ENCODE data around the gene KAT2B. TPM values are rescaled to one million over a fixed set of nuclear protein-coding genes. Genes with fewer than 3 reads are reported as not detected.
"Not testable (repeated sequence)": the region's sequence is repeated elsewhere in the genome, so short reads cannot be mapped to it uniquely, and the experiment has no call there.

KAT2B gene
- total and polyA plus RNA-seq, 11 donors, result 19.4 to 82.8 (median 66.0) TPM

GRCh38 chr3:20027136-20027535 lies 13.1 kb upstream of the KAT2B start:
- 70 to 93% (median 85%) methylated on average over 4 of the region's 4 CpGs for WGBS, 4 donors
- no peak overlapping the region for H3K27ac ChIP-seq
- intact Hi-C loops (cut with DNase I), result no loop called here
- H3K4me1 ChIP-seq, result peaks cover 4 to 30% (median 17%) of the 10 kb centered on the region in 12 donors
- H3K4me3 ChIP-seq, result no peak overlapping the region
- ATAC-seq (no peak), DNase-seq (no peak)
- TF ChIP-seq POLR2A (IDR thresholded peaks at IDR 0.05) (no peak), CTCF (IDR thresholded peaks at IDR 0.05) (no peak)
- no peaks in the 10 kb centered on the region for H3K9me3 ChIP-seq
- no peaks in the 10 kb centered on the region for H3K36me3 ChIP-seq
- no peaks in the 10 kb centered on the region for H3K27me3 ChIP-seq

DNA sequence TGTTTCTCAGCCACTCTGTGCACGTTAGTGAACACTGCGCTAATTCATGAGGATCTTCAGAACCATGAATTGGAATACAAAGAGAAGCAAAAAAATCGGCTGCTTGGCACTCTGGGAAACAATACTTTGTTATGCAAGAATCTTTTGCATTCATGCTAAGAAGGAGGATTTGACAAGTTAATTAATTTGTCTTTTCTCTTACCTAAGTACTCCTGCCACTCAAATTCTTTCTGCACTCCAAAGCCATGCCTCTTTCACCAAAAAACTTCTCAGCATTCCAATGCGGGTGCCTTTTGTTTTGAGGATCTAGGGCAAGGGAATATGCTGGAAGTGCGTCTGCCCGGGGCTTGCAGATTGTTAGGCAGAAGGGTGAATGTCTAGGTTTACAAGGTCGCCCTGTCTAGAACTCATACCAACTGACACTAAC lies 11.3 kb upstream of the KAT2B start:
- intact Hi-C loops (cut with DNase I), result no loop called here
- TF ChIP-seq POLR2A (IDR thresholded peaks at IDR 0.05), result no peak
- TF ChIP-seq CTCF (IDR thresholded peaks at IDR 0.05), result no peak
- Histone ChIP-seq H3K4me1 (peaks cover 0 to 17% (median 6%) of the 10 kb centered on the region in 12 donors), H3K4me3 (no peak overlapping the region), H3K36me3 (no peaks in the 10 kb centered on the region), H3K27me3 (no peaks in the 10 kb centered on the region), H3K27ac (no peak overlapping the region), H3K9me3 (no peaks in the 10 kb centered on the region)
- ATAC-seq, result no peak
- DNase-seq, result no peak
- WGBS, 4 donors, result 90 to 93% (median 92%) methylated on average over 7 of the region's 7 CpGs

DNA sequence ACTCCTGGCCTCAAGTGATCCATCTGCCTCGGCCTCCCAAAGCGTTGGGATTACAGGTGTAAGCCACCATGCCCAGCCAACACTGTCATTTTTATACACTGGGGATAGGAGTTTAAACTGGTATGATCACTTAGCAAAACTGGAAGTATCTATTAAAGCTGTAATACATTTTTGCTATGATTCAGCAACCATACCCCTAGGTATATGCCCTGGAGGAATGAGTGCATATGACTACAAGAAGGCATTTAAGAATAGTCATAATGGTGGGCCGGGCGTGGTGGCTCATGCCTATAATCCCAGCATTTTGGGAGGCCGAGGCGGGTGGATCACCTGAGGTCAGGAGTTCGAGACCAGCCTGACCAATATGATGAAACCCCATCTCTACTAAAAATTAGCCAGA lies 8.3 kb upstream of the KAT2B start:
- DNase-seq, H3K36me3 ChIP-seq, ATAC-seq, H3K9me3 ChIP-seq, H3K27me3 ChIP-seq, H3K4me3 ChIP-seq, H3K27ac ChIP-seq, H3K4me1 ChIP-seq: not testable (repeated sequence)
- 95 to 98% (median 96%) methylated on average over 7 of the region's 7 CpGs for WGBS, 4 donors
- intact Hi-C loops (cut with DNase I), result loop anchor here in 1 of 10 donors (10.0 kb wide), 1 partner anchor 147 kb away; no protein-coding TSS in a partner anchor

DNA sequence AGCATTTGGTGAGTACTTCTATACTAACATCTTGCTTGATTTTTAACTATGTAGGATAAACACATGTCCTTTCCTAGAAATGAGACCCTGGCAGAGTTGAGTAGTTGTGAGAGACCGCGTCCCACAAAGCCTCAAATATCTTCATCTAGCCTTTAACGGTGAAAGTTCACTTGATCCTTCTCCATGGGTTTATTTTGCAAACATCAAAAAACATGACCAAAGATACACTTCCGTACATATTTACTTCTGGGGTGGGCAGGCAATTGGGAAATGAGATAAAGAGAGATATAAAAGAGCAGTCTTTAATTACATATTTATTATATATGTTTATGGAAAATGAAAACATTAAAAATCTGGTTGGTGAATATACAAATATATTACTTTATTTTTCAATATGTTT lies 5.2 kb upstream of the KAT2B start:
- DNase-seq (no peak), ATAC-seq (no peak)
- 94 to 95% (median 95%) methylated on average over 4 of the region's 4 CpGs for WGBS, 4 donors
- Histone ChIP-seq H3K36me3 (no peaks in the 10 kb centered on the region), H3K4me3 (no peak overlapping the region), H3K27me3 (no peaks in the 10 kb centered on the region), H3K27ac (no peak overlapping the region), H3K9me3 (no peaks in the 10 kb centered on the region), H3K4me1 (peaks cover 0 to 16% (median 8%) of the 10 kb centered on the region in 12 donors)
- intact Hi-C loops (cut with DNase I), result loop anchor here in 5 of 10 donors (5.0 to 10.0 kb wide), 5 partner anchors 47 to 152 kb away; partner anchors contain the start of genes RAB5A (in 2 of the 5) and SGO1 (in 1 of the 5)
- TF ChIP-seq CTCF (IDR thresholded peaks at IDR 0.05), result no peak
- no peak for TF ChIP-seq POLR2A (IDR thresholded peaks at IDR 0.05)
